HCT116 (cell line): ENCODE results near the gene MYH10. TPM values are rescaled to one million over a fixed set of nuclear protein-coding genes. Genes with fewer than 3 reads are reported as not detected.

Experiments used
- ATAC-seq: fragments of 200-7000 bp; cut with Tn5 transposase; 2 replicates; pipeline ENCODE4 v1.9.1; 2020; ENCODE audit warnings: mild to moderate bottlenecking, moderate library complexity
- BruUV-seq: library from RNA; stranded (reverse); fragments of 400-500 nt; replicated peaks from 2 replicates; lab custom pipeline; 2021; lab: Mats Ljungman, UMichigan
- CTCF ChIA-PET: fragments of 300-600 bp; sonication (Branson Sonifier 250); formaldehyde crosslinking; loops from one replicate; lab custom pipeline; 2021; ENCODE audit warnings: antibody characterized with exemption; lab: Charles Lee
- POLR2A ChIA-PET: fragments of 300-600, 350-600 bp; sonication (Branson Sonifier 250); formaldehyde crosslinking; loops from one replicate; lab custom pipeline; 2021; ENCODE audit warnings: antibody characterized with exemption; lab: Charles Lee
- RAD21 ChIA-PET, 2 experiments: fragments of 300-600 bp; sonication (Branson Sonifier 250); formaldehyde crosslinking; loops; one replicate each; lab custom pipeline; 2023; ENCODE audit warnings: low total read pairs in 2 of 2; ENCODE audit not compliant: uncharacterized antibody in 2 of 2, unreplicated experiment in 2 of 2, low non-redundant PET in 1 of 2; lab: Charles Lee
- DNase-seq: peaks from one replicate; pipeline ENCODE4 v3.0.0-alpha.2; 2010; ENCODE audit warnings: low read depth, low spot score
- H2AFZ ChIP-seq: fragments of 200-600 bp; shearing (Covaris generic), sonication (generic); 2 replicates; pipeline ENCODE4 v1.6.1; 2017; ENCODE audit warnings: low read depth, mixed run types, mixed read lengths, antibody characterized with exemption, low read length; ENCODE audit not compliant: poor library complexity, severe bottlenecking
- H3K27ac ChIP-seq: 2 replicates; pipeline ENCODE4 v1.5.1; 2012; ENCODE audit warnings: low read depth, low read length
- H3K27me3 ChIP-seq: fragments of 200-600 bp; sonication (generic); 2 replicates; pipeline ENCODE4 v1.6.1; 2016; ENCODE audit warnings: mixed run types, low read length, mixed read lengths; ENCODE audit not compliant: insufficient read depth
- H3K36me3 ChIP-seq, 2 experiments: fragments of 200-500 bp in 1 of 2; fragments of 200-600 bp in 1 of 2; sonication (Bioruptor generic) in 1 of 2; sonication (generic) in 1 of 2; 2 replicates each; pipeline versions ENCODE4 v1.5.1 to v1.6.1; 2014 to 2016; ENCODE audit warnings: low read length in 2 of 2, inconsistent platforms in 1 of 2, mixed read lengths in 1 of 2, mixed run types in 1 of 2; ENCODE audit not compliant: insufficient read depth in 2 of 2, control insufficient read depth in 1 of 2
- H3K4me1 ChIP-seq, 2 experiments: fragments of 200-600 bp in 1 of 2; sonication (generic) in 1 of 2; 2 replicates each; pipeline versions ENCODE4 v1.5.1 to v1.6.1; 2012 to 2017; ENCODE audit warnings: low read length in 2 of 2, inconsistent platforms in 1 of 2, mild to moderate bottlenecking in 1 of 2, mixed read lengths in 1 of 2, mixed run types in 1 of 2, moderate library complexity in 1 of 2; ENCODE audit not compliant: insufficient read depth in 2 of 2, control insufficient read depth in 1 of 2
- H3K4me2 ChIP-seq: fragments of 200-600 bp; sonication (generic); 2 replicates; pipeline ENCODE4 v1.6.1; 2017; ENCODE audit warnings: mixed run types, low read length, mixed read lengths
- H3K4me3 ChIP-seq, 2 experiments: fragments of 200-600 bp in 1 of 2; sonication (generic) in 1 of 2; replicated peaks in 1 of 2; 2 replicates each; pipeline ENCODE4 v1.5.1; 2011 to 2016; ENCODE audit warnings: low read length in 2 of 2, control low read depth in 1 of 2, low read depth in 1 of 2, mild to moderate bottlenecking in 1 of 2, mixed read lengths in 1 of 2, mixed run types in 1 of 2
- H3K79me2 ChIP-seq: fragments of 200-600 bp; sonication (generic); 2 replicates; pipeline ENCODE4 v1.6.1; 2017; ENCODE audit warnings: mild to moderate bottlenecking, mixed run types, low read length, moderate library complexity, mixed read lengths; ENCODE audit not compliant: insufficient read depth
- H3K9ac ChIP-seq: fragments of 200-600 bp; sonication (generic); 2 replicates; pipeline ENCODE4 v1.6.1; 2016; ENCODE audit warnings: low read length, mixed read lengths
- H3K9me2 ChIP-seq: fragments of 200-600 bp; sonication (generic), shearing (Covaris generic); 2 replicates; pipeline ENCODE4 v1.6.1; 2017; ENCODE audit warnings: mixed run types, mild to moderate bottlenecking, moderate library complexity; ENCODE audit not compliant: insufficient read depth
- H3K9me3 ChIP-seq, 2 experiments: fragments of 200-500 bp in 1 of 2; fragments of 200-600 bp in 1 of 2; sonication (Bioruptor generic) in 1 of 2; sonication (generic) in 1 of 2; 2 replicates each; pipeline ENCODE4 v1.6.1; 2014 to 2017; ENCODE audit warnings: low read length in 2 of 2, mixed read lengths in 2 of 2, inconsistent platforms in 1 of 2, low read depth in 1 of 2, mild to moderate bottlenecking in 1 of 2, mixed run types in 1 of 2, moderate library complexity in 1 of 2; ENCODE audit not compliant: control insufficient read depth in 1 of 2, insufficient read depth in 1 of 2
- H4K20me1 ChIP-seq: fragments of 200-600 bp; sonication (generic), shearing (Covaris generic); 2 replicates; pipeline ENCODE4 v1.6.1; 2017; ENCODE audit warnings: mixed run types, mild to moderate bottlenecking, moderate library complexity; ENCODE audit not compliant: insufficient read depth
- EGR1 ChIP-seq: IDR thresholded peaks from 2 replicates; pipeline ENCODE4 v1.6.1; 2012; ENCODE audit warnings: low read depth
- ELF1 ChIP-seq: IDR thresholded peaks from 2 replicates; pipeline ENCODE4 v1.6.1; 2012; ENCODE audit warnings: low read depth, borderline replicate concordance
- EZH2 ChIP-seq: fragments of 200-600 bp; sonication (generic); IDR thresholded peaks from 2 replicates; pipeline ENCODE4 v1.6.1; 2017; ENCODE audit warnings: antibody characterized with exemption, mixed run types
- FOSL1 ChIP-seq: IDR thresholded peaks from 2 replicates; pipeline ENCODE4 v1.6.1; 2012; ENCODE audit warnings: low read depth
- POLR2AphosphoS5 ChIP-seq: IDR thresholded peaks from 2 replicates; pipeline ENCODE4 v1.6.1; 2011; ENCODE audit warnings: mild to moderate bottlenecking, low read depth, low read length, moderate library complexity
- SP1 ChIP-seq: IDR thresholded peaks from 2 replicates; pipeline ENCODE4 v1.6.1; 2012; ENCODE audit warnings: low read depth
- TCF7L2 ChIP-seq: IDR thresholded peaks from 2 replicates; pipeline ENCODE4 v1.7.0; 2011; ENCODE audit warnings: borderline replicate concordance, inconsistent platforms; ENCODE audit not compliant: insufficient read depth, insufficient read length; ENCODE audit errors: extremely low read depth
- YY1 ChIP-seq: IDR thresholded peaks from 2 replicates; pipeline ENCODE4 v1.6.1; 2011; ENCODE audit warnings: low read length, low read depth, moderate library complexity, mild to moderate bottlenecking; ENCODE audit not compliant: insufficient replicate concordance; ENCODE audit errors: extremely low read depth
- intact Hi-C: fragments of 100-400 bp; cut with micrococcal nuclease; formaldehyde crosslinking; loops from 2 replicates; pipeline ENCODE4 v1.10.0; 2022
- total RNA-seq: library from RNA; stranded (reverse); gene quantifications from one replicate; pipeline ENCODE4 v1.2.1, GENCODE V29; 2021; ENCODE audit not compliant: unreplicated experiment
- TF ChIP-seq, protein P1 (sequence below), 3 experiments: fragments of 200-600 bp in 1 of 3; sonication (generic) in 1 of 3; IDR thresholded peaks in 2 of 3; conservative IDR thresholded peaks in 1 of 3; 2 replicates each; pipeline ENCODE4 v1.5.1; 2012 to 2017; ENCODE audit warnings: low read depth in 2 of 3, low read length in 2 of 3, antibody characterized with exemption in 1 of 3, borderline replicate concordance in 1 of 3, control low read depth in 1 of 3, mild to moderate bottlenecking in 1 of 3, mixed read lengths in 1 of 3, mixed run types in 1 of 3, moderate library complexity in 1 of 3; ENCODE audit not compliant: insufficient read depth in 1 of 3

Gene MYH10
- total RNA-seq, 1 experiment from 2014 or later: 39.2 TPM

DNA sequence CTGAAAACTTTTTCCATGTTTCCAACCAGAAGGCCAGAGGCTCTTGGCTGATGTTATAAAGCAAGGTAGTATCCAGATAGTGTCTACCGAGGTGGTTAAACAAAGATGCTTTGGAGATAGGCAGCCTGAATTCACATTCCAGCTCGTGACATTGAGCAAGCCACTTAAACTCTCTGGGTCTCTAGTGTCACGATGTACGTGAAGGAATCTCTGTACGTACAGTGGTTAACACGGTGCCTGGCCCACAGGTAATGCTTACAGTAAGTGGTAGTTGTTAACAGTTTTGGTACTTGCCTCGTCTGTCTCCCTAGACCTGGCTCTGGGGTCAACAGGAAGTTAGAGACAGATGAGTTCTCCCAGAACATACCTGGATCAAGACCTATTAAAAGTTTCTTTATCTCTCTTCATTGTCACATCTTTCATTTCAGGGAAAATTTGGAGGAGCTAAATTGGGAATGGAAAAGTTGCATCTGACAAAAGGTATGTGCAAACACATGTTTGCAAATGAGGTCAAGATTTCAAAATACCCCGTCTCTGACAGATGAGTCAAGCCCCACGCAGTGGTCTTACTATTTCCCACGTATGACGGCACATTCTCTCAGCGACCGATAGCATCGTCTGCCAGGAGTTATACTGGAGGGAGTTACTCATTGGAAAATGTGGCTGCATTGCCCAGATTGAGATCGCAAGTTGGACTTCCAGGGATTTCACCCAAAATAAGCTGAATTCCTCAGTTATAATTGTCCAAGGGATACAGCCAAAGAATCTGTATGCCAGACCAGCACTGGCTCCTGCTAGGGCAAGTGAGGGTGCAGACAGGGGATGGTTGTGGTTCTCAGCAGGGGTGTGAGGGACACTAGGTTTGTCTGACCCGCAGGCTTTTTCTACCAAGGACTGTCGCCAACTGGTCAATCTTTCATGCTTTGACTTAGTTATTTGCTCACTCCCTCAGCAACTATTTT lies 18.9 kb upstream of the MYH10 start:
- H3K4me2 ChIP-seq: no peak overlapping the region
- BruUV-seq: no TSS peak
- H3K4me1 ChIP-seq: no peaks in the 10 kb centered on the region
- intact Hi-C loops: no loop called here
- no peaks in the 10 kb centered on the region for H3K9me2 ChIP-seq
- no peak overlapping the region for H2AFZ ChIP-seq
- no peak for TF ChIP-seq YY1
- TF ChIP-seq ELF1: no peak
- no peak for TF ChIP-seq SP1
- TF ChIP-seq EZH2: no peak
- TF ChIP-seq POLR2AphosphoS5: no peak
- TF ChIP-seq, protein P1, sequence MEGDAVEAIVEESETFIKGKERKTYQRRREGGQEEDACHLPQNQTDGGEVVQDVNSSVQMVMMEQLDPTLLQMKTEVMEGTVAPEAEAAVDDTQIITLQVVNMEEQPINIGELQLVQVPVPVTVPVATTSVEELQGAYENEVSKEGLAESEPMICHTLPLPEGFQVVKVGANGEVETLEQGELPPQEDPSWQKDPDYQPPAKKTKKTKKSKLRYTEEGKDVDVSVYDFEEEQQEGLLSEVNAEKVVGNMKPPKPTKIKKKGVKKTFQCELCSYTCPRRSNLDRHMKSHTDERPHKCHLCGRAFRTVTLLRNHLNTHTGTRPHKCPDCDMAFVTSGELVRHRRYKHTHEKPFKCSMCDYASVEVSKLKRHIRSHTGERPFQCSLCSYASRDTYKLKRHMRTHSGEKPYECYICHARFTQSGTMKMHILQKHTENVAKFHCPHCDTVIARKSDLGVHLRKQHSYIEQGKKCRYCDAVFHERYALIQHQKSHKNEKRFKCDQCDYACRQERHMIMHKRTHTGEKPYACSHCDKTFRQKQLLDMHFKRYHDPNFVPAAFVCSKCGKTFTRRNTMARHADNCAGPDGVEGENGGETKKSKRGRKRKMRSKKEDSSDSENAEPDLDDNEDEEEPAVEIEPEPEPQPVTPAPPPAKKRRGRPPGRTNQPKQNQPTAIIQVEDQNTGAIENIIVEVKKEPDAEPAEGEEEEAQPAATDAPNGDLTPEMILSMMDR (IDR thresholded peaks at IDR 0.05 in 2 of 3, conservative IDR thresholded peaks at IDR 0.05 in 1 of 3; ENCODE audit: borderline replicate concordance in 1 of 3, insufficient read depth in 1 of 3, low read depth in 2 of 3, low read length in 2 of 3): no peak
- no peak for TF ChIP-seq FOSL1
- TF ChIP-seq EGR1: no peak
- no peak for TF ChIP-seq TCF7L2
- H3K27me3 ChIP-seq: 0 out of 2 replicates have a peak, but pooled peaks cover 3% of the 10 kb centered on the region
- no peaks in the 10 kb centered on the region for H3K9me3 ChIP-seq
- no peak for DNase-seq
- H3K36me3 ChIP-seq: no peaks in the 10 kb centered on the region
- H4K20me1 ChIP-seq: no peaks in the 10 kb centered on the region
- H3K9ac ChIP-seq: no peak overlapping the region
- ChIA-PET POLR2A (no interaction called here), RAD21 (no interaction called here), CTCF (no interaction called here)
- no peak for ATAC-seq
- no peak overlapping the region for H3K27ac ChIP-seq
- no peaks in the 10 kb centered on the region for H3K79me2 ChIP-seq
- H3K4me3 ChIP-seq: no peak overlapping the region
